ENCODE results near the gene WDR45B. TPM values are rescaled to one million over a fixed set of nuclear protein-coding genes. Genes with fewer than 3 reads are reported as not detected.

Gene WDR45B
- polyA plus RNA-seq, 1 donor from 2014 or later = 131 TPM

DNA sequence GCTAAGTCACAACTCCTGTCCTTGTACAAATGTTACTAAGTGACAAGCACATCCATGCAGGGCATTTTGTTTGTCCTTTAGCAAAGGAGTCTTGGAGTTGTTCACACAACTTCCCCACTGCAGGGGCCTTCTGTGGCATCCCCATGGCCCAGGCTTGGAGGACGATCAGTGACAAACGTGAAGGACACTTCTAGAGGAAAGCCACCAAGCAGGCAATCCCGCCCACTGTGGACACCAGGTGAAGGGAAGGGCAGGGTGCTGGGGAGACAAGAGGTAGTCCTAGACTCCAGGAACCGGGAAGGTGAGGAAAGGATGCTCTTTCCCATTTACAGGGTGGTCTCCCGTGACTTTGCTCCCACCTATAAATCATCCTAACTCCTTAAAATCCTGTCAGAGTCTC lies 4.1 kb downstream of the WDR45B start:
- Histone ChIP-seq H3K79me2 (replicated peaks; ENCODE audit: insufficient read depth, low read length) (peaks cover 61% of the 10 kb centered on the region), H3K36me3 (ENCODE audit: insufficient read depth, low read length) (no peaks in the 10 kb centered on the region)

DNA sequence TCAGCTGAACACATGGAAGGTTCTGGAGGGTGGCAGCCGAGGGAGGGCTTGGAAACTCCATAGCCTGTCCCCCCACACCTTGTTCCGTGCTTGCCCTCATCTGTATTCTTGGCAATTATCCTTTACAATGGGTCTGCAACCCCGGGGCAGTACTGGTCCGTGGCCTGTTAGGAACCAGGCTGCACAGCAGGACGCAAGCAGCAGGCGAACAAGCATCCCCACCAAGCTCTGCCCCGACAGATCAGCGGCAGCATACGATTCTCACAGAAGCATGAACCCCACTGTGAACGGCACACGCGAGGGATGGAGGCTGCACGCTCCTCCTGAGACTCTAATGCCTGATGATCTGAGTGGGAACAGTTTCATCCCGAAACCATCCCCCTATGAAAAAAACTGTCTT lies 6.2 kb downstream of the WDR45B start:
- Histone ChIP-seq H4K20me1 (ENCODE audit: insufficient read depth) (peaks cover 4% of the 10 kb centered on the region), H2AFZ (ENCODE audit: low read depth, low read length) (no peak overlapping the region), H3K27ac (ENCODE audit: low read length) (no peak overlapping the region), H3K36me3 (ENCODE audit: insufficient read depth, low read length) (no peaks in the 10 kb centered on the region), H3K4me3 (ENCODE audit: low read length) (no peak overlapping the region), H3K4me2 (ENCODE audit: low read length) (no peak overlapping the region), H3K27me3 (ENCODE audit: insufficient read depth, low read depth, low read length) (no peaks in the 10 kb centered on the region), H3K9ac (ENCODE audit: low read length) (no peak overlapping the region), H3F3A (ENCODE audit: insufficient read depth, low read length, poor library complexity, severe bottlenecking) (no peaks in the 10 kb centered on the region), H3K9me2 (ENCODE audit: insufficient read depth, low read length) (no peaks in the 10 kb centered on the region), H3K79me2 (replicated peaks; ENCODE audit: insufficient read depth, low read length) (peaks cover 60% of the 10 kb centered on the region), H3K9me3 (ENCODE audit: low read length) (no peaks in the 10 kb centered on the region)
- TF ChIP-seq EP300 (conservative IDR thresholded peaks at IDR 0.05; ENCODE audit: poor library complexity, severe bottlenecking) (no peak), SMC3 (conservative IDR thresholded peaks at IDR 0.05; ENCODE audit: poor library complexity) (no peak), RAD21 (conservative IDR thresholded peaks at IDR 0.05) (no peak), POLR2AphosphoS5 (IDR thresholded peaks at IDR 0.05) (no peak), MXI1 (conservative IDR thresholded peaks at IDR 0.05; ENCODE audit: poor library complexity, severe bottlenecking) (no peak), EZH2 (IDR thresholded peaks at IDR 0.05; ENCODE audit: borderline replicate concordance, insufficient read depth, low read length, poor library complexity, severe bottlenecking) (no peak), TAF1 (IDR thresholded peaks at IDR 0.05; ENCODE audit: low read depth) (no peak)
- TF ChIP-seq, protein P1, sequence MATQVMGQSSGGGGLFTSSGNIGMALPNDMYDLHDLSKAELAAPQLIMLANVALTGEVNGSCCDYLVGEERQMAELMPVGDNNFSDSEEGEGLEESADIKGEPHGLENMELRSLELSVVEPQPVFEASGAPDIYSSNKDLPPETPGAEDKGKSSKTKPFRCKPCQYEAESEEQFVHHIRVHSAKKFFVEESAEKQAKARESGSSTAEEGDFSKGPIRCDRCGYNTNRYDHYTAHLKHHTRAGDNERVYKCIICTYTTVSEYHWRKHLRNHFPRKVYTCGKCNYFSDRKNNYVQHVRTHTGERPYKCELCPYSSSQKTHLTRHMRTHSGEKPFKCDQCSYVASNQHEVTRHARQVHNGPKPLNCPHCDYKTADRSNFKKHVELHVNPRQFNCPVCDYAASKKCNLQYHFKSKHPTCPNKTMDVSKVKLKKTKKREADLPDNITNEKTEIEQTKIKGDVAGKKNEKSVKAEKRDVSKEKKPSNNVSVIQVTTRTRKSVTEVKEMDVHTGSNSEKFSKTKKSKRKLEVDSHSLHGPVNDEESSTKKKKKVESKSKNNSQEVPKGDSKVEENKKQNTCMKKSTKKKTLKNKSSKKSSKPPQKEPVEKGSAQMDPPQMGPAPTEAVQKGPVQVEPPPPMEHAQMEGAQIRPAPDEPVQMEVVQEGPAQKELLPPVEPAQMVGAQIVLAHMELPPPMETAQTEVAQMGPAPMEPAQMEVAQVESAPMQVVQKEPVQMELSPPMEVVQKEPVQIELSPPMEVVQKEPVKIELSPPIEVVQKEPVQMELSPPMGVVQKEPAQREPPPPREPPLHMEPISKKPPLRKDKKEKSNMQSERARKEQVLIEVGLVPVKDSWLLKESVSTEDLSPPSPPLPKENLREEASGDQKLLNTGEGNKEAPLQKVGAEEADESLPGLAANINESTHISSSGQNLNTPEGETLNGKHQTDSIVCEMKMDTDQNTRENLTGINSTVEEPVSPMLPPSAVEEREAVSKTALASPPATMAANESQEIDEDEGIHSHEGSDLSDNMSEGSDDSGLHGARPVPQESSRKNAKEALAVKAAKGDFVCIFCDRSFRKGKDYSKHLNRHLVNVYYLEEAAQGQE (IDR thresholded peaks at IDR 0.05; ENCODE audit: borderline replicate concordance) = no peak
- TF ChIP-seq, protein P2, sequence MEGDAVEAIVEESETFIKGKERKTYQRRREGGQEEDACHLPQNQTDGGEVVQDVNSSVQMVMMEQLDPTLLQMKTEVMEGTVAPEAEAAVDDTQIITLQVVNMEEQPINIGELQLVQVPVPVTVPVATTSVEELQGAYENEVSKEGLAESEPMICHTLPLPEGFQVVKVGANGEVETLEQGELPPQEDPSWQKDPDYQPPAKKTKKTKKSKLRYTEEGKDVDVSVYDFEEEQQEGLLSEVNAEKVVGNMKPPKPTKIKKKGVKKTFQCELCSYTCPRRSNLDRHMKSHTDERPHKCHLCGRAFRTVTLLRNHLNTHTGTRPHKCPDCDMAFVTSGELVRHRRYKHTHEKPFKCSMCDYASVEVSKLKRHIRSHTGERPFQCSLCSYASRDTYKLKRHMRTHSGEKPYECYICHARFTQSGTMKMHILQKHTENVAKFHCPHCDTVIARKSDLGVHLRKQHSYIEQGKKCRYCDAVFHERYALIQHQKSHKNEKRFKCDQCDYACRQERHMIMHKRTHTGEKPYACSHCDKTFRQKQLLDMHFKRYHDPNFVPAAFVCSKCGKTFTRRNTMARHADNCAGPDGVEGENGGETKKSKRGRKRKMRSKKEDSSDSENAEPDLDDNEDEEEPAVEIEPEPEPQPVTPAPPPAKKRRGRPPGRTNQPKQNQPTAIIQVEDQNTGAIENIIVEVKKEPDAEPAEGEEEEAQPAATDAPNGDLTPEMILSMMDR (IDR thresholded peaks at IDR 0.05; ENCODE audit: poor library complexity, severe bottlenecking) = no peak

More for the DNA sequence above, 4.1 kb downstream of the WDR45B start:
- Histone ChIP-seq H4K20me1 (ENCODE audit: insufficient read depth) (peaks cover 4% of the 10 kb centered on the region), H3K4me2 (ENCODE audit: low read length) (no peak overlapping the region), H3K4me3 (ENCODE audit: low read length) (no peak overlapping the region), H2AFZ (ENCODE audit: low read depth, low read length) (no peak overlapping the region), H3K27ac (ENCODE audit: low read length) (no peak overlapping the region), H3F3A (ENCODE audit: insufficient read depth, low read length, poor library complexity, severe bottlenecking) (no peaks in the 10 kb centered on the region), H3K9ac (ENCODE audit: low read length) (no peak overlapping the region), H3K9me2 (ENCODE audit: insufficient read depth, low read length) (no peaks in the 10 kb centered on the region), H3K27me3 (ENCODE audit: insufficient read depth, low read depth, low read length) (no peaks in the 10 kb centered on the region), H3K9me3 (ENCODE audit: low read length) (no peaks in the 10 kb centered on the region)
- TF ChIP-seq SMC3 (conservative IDR thresholded peaks at IDR 0.05; ENCODE audit: poor library complexity) = no peak
- TF ChIP-seq, protein P1 (IDR thresholded peaks at IDR 0.05; ENCODE audit: borderline replicate concordance) = no peak
- TF ChIP-seq EZH2 (IDR thresholded peaks at IDR 0.05; ENCODE audit: borderline replicate concordance, insufficient read depth, low read length, poor library complexity, severe bottlenecking) = no peak
- TF ChIP-seq RAD21 (conservative IDR thresholded peaks at IDR 0.05) = no peak
- no peak for TF ChIP-seq MXI1 (conservative IDR thresholded peaks at IDR 0.05; ENCODE audit: poor library complexity, severe bottlenecking)
